RKO (cell line): ENCODE data around the gene GSC.
"Not testable (repeated sequence)": the region's sequence is repeated elsewhere in the genome, so short reads cannot be mapped to it uniquely, and the experiment has no call there.

Experiments used
- DNase-seq: peaks from one replicate; pipeline ENCODE4 v3.0.0-alpha.2; 2016; ENCODE audit warnings: low spot score

The GSC gene

DNA sequence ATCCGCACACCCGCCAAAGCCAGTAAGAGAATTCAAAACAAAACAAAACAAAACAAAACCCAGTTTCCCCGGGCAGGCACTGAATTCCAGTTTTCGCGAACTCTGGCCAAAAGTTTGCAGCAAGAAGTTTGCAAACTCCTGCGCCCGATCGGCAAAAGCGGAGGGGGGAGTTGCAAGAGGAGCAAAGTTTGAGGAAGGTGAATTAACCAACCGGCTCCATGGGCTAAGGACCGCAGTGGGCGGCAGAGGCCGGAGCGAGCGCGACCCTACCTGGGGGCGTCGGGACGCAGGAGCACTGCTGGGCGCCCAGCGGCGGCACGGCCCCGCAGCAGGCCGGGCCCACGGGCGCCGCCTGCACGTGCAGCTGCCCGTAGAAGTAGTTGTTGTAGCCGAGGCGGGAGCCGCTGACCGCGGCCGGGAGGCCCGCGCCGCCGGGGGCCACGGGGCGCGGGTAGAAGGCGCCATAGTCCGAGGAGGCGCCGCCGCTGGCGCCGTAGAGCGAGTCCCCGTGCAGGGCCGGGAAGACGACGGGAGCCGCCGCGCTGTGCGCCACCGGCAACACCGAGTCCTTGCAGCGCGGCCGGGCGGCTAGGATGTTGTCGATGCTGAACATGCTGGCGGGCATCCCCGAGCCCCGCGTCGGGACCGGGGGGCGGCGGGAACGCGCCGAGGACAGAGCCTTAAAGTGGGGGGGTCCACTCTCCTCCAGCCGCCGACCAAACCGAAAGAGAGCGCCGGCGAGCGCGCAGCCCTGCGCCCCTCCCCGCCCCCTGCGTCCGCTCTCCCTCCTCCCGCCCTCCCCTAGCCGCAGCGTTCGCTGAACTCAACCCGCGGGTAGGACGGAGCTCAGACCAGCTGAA, at the start of gene GSC:
TSS of gene GSC (minus strand) at position 723 of the 860 bp plus-strand sequence. CDS start at position 625, 98 bp downstream.
- DNase-seq = no peak

DNA sequence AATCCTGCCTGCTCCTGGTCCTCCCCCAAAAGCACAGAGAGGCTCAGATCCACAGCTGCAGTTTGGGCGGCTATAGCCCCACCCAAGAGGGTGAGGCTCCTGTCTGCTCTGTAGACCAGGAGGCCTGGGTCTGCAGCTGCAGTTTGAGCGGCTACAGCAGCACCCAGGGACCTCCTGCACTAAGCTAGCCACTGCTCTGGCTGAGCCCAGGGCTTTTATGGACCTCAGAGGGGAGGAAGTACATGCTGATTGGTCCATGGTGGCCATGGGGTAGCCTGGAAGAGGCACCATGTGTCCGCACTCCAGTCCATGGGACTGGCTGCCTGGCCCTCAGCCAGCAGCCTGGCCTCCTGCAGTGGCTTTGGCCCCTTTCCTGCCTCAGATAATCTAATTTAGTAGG, 49.6 kb upstream of the GSC start:
- no peak for DNase-seq

DNA sequence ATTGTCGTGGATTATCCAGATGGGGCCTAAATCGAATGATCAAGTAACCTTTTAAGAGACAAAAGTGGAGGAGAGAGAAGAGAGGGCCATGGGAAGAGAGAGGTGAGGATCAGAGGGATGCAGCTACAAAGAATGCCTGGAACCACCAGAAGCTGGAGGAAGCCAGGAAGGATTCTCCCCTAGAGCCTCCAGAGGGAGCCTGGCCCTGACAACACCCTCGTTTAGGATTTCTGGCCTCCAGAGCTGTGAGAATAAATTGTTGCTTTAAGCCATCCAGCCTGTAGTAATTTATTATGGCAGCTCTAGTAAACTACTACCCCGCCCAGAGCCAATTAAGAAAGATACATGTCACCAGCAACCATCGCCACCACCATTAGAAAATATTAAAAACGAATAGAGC, 46.2 kb upstream of the GSC start:
- no peak for DNase-seq

DNA sequence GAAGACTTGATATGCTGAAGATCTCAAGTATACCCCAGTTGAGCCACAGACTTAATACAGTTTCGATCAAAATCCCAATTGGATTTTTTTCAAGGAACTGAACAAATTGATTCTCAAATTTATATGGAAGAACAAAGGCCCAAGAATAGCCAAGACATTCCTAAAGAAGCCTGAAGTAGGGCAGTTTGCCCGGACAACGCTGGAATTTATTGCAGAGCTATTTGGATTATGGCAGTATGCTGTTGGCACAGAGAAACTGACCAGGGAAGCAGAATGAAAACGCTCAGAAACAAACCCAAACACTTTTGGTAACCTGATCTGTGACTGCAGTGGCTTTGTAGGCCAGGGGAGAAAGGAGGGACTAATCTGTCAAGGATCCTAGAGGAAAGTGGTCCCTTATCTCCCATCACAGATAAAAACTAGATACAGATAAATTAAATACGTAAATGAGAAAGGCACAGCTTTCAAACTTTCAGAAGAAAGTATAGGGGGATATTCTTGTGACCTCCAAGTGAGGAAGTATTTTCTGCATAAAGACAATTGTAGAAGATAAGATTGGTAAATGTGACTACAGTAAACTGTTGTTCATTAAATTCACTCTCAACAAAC, 35.9 kb upstream of the GSC start:
- no peak for DNase-seq

GRCh38 chr14:94801225-94801624, 31.3 kb upstream of the GSC start:
- DNase-seq = no peak

GRCh38 chr14:94800764-94801163, 30.9 kb upstream of the GSC start:
- not testable (repeated sequence) for DNase-seq

- DNase-seq = no peak
Measured at GRCh38 chr14:94797887-94798286, 28.0 kb upstream of the GSC start.

DNA sequence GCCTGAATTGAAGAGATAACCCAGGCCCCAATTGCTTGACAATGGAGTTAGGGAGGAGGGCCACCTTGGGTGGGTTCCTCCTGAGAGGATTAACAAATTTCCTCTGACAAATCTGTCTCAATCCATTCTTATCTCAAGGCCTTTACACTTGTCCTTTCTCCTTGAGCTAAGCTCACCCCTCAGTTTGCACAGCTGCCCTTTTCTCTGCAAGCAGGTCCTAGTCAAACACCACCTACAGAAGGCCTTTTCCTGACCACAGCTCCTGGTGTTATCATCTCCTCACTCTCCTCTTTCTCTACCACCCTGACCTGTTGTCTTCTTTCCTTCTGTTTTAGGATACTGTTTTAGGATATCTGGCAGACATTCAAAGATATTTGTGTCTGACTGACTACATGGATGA, 26.4 kb upstream of the GSC start:
- DNase-seq = no peak

DNA sequence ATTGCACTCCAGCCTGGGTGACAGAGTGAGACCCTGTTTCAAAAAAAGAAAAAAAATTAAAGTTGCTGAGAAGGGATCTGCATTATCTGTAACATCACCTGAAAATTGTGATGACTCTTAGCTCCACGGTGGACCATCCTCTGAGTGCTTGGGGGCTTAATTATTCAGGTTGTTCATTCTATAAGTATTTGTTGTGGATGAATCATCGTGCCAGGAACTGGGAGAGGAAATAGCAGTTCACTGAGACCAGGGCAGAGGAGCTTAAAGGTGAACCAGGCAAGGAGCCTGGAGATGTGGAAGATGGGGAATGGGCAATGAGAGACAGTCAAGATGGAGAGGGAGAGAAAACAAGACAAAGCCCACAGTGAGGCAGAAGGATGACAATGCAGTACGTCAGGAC, 25.5 kb upstream of the GSC start:
- no peak for DNase-seq

DNA sequence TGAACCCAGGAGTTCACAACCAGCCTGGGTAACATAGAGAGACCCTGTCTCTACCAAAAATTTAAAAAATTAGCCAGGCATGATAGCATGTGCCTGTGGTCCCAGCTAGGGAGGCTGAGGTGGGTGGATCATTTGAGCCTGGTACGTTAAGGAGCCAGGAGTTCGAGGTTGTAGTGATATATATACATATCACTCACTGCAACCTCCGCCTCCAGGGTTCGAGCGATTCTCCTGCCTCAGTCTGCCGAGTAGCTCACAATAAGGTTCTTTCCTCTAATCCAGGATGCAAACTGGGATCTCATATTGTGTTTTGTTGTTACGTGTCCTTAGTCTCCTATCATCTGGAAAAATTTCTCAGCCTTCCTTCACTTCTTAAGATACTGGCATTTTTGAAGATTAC, 24.0 kb upstream of the GSC start:
- no peak for DNase-seq

DNA sequence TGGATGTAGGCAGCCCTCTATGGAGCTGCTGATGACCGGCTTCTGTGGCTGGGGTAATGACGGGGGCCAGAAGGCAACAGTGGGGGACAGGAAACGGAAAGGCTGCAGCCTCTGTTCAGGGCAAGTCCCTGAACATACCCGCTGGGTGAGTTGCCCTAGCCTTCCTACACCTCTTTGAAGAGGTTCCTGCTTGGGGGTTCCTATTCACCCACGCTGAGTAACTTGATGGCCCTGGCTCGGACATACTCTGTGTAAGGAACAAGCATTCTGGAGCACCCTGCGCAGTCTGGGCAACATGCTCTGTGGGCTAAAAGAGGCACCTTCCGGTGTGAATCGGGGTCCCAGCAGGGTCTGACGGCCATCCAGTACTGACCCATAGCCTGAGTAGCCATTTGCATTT, 17.7 kb upstream of the GSC start:
- DNase-seq = no peak

DNA sequence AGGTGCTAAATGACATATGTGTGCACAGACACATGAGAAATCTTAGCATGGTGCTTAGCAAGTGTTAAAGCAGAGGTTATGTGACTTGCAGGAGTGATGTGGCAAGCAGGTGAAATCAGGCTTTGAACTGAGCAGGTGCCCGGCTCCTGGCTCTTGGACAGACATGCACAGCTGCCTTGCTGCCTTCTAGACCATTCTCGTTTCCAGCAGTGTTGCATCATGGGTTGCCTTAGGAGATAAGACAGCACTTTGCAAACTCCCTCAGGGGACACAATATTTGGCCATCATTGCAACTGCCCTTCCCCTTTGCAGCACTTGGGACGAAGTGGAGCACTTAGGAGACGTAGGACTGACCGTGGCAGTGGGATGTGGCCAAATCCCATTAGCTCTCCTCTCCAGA, 17.2 kb upstream of the GSC start:
- no peak for DNase-seq

GRCh38 chr14:94780536-94781399, 10.9 kb upstream of the GSC start:
- DNase-seq = no peak

DNA sequence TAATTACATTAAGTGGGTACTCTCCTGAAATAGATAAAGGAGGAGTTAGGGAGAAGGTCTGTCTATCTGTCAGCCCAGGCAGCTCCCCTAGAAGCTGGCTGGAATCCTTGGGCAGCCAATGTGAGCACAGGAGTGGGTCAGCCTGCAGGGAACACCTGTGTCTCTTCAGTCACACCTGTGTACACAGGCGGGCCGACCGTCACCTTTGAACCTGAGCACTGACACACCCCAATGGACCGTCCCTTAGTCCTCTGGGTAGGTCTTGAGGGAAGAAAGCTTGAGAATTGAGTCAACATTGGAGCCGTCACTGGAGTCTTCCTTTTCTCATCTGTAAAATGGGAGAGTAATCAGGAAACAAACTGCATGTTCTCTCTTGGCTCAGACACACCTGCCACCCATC, 9.8 kb upstream of the GSC start:
- no peak for DNase-seq

DNA sequence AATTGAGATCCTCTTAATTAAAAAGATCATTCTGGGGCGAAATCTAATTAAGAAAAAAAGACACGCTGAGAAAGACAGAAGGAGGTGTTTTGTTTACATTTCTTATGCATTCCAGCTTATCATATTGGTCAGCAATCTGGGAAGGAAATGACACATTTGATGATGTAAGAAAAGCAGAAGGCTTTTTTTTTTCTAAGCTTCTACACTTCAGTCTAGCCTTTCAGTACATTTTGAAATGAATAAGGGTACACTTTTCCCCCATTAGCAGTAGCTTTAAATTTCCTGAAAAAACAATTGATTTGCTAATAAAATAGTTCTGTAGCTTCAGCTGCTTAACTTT, 5.9 kb upstream of the GSC start:
- peak; percentile 69 for DNase-seq

DNA sequence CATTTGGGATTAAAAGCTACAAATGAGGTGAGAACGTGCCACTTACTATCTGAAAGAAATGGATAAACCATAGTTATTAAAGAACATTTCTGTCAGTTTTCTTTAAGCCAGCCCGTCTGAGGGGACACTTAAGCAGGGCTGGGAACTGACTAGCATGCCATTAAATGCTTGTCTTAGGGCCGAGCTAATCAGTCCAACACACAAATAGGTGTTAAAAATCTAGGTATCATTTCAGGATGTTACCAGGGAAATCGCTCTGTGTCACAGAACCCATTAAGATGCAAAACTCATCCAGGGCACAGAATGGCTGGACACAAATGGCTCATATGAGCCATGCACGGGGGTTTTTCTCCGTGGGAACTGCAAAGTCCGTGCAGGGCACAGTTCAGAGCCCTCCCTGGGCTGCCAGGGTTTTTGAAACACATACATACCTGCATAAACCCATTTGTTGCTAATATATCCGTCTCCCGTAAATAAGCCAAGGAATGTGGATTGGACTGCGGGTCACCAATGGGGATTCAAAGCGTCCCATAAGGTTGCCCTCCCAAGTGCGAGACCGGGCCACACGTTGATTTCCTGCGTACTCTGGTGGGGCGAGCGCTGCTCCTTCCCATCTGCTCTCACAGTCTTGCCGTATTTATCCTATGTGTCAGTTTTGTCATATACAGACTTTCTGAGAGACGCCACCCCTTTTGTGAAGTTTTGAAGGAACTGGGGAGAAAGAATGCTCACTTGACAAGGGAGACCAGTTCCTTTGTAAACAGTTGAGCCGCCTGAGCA, 5.4 kb upstream of the GSC start:
- no peak for DNase-seq

DNA sequence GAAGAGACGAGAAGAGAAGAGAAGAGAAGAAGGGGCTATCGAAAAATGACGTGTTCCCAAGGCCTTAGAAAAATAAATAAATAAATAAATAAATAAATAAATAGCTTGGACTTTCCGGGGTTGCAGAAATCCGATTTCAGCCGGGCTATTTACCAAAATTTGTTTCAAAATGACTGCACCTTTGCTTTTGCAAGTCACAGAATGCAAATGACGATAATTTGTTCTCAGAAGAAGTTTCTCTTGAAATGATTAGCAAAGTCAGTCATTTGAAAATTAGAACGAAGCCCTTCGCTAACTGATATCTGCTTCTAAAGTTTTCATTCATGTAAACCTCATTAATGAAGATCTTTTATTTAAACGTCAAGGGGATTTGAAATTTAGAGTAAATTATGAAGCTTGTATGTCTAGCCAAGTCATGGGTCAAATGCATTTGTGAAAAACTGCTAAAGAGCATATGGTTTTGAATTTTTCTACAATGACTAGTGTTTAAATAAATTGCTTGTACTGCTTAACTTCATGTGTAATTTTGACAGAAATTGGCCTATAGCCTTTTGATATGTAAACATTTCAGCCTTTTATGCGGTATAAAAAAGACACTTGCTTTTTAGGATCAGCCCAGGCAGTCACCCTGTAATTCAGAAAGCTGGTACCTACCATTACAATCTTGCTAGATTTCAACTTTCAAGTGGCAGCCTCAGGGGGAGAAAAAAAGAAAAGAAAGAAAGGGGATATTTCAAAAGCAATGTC, 4.6 kb upstream of the GSC start:
- no peak for DNase-seq

GRCh38 chr14:94773655-94774343, 3.9 kb upstream of the GSC start:
- DNase-seq = no peak

GRCh38 chr14:94773061-94773648, 3.2 kb upstream of the GSC start:
- no peak for DNase-seq

DNA sequence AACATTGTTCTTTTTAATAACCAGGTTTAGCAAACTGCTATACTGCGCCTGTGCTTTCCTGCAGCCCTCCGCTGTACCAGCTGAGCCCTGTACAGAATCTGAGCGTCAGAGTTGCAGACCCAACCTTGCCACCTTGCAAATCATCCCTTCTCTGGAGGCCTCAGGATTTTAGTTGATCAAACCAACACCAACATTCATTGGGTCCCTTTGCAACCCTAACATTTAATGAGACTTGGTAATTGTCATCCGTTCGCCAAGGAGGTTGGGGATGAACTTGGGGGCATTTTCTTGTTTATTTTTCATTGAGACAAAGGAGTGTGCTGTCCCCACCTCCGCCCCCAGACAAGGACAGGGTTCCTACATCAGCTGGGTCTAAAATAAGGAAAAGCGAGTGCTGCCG, 2.6 kb upstream of the GSC start:
- no peak for DNase-seq
